ENCODE measurements around the gene TRIM65.

- TF ChIP-seq POLR2A (IDR thresholded peaks at IDR 0.05; ENCODE audit: extremely low read depth, insufficient read length) (no peak), CTCF (IDR thresholded peaks at IDR 0.05; ENCODE audit: low read depth, low read length) (no peak)
Measured at GRCh38 chr17:75891605-75892555, 4.9 kb downstream of the TRIM65 start.
